ENCODE measurements around the gene MTG2.

- TF ChIP-seq CTCF (IDR thresholded peaks at IDR 0.05; ENCODE audit: low read depth, low read length, poor library complexity, severe bottlenecking), result no peak
- TF ChIP-seq EZH2phosphoT487 (IDR thresholded peaks at IDR 0.05; ENCODE audit: borderline replicate concordance, low read length), result no peak
Observed at GRCh38 chr20:62190639-62191411, 8.0 kb downstream of the MTG2 start.
